Brain microvascular endothelial cell (primary cell): ENCODE data around the gene OIP5.
"Not testable (repeated sequence)": the region's sequence is repeated elsewhere in the genome, so short reads cannot be mapped to it uniquely, and the experiment has no call there.

Experiments
- DNase-seq: peaks from one replicate; pipeline ENCODE4 v3.0.0-alpha.2; 2020
- H3K27ac ChIP-seq: fragments of 250-450 bp; sonication (Bioruptor Pico); 2 replicates; pipeline ENCODE4 v1.5.1; 2020; ENCODE audit warnings: mild to moderate bottlenecking, moderate library complexity
- H3K27me3 ChIP-seq: fragments of 250-450 bp; sonication (Bioruptor Pico); replicated peaks from 2 replicates; pipeline ENCODE4 v1.5.1; 2020; ENCODE audit warnings: mild to moderate bottlenecking
- H3K36me3 ChIP-seq: fragments of 250-450 bp; sonication (Bioruptor Pico); replicated peaks from 2 replicates; pipeline ENCODE4 v1.5.1; 2020; ENCODE audit warnings: mild to moderate bottlenecking
- H3K4me3 ChIP-seq: 2 replicates; pipeline ENCODE4 v1.5.1; 2011; ENCODE audit warnings: low read depth, mild to moderate bottlenecking, control low read depth, low read length, moderate library complexity
- CTCF ChIP-seq: IDR thresholded peaks from 2 replicates; pipeline ENCODE4 v1.5.1; 2011; ENCODE audit warnings: low read depth, mild to moderate bottlenecking, moderate library complexity, low read length, control low read depth, inconsistent platforms; ENCODE audit errors: missing control alignments
- in situ Hi-C: cut with HindIII; loops from 2 replicates; pipeline ENCODE4 v1.10.0; 2017; ENCODE audit warnings: low sequenced_read_pairs, low pct_ligation_motif_present

OIP5 gene

GRCh38 chr15:41278319-41278718 lies 54.1 kb downstream of the OIP5 start:
- Histone ChIP-seq H3K36me3 (peaks cover 32% of the 10 kb centered on the region), H3K27ac (no peak overlapping the region), H3K27me3 (no peaks in the 10 kb centered on the region), H3K4me3 (no peak overlapping the region)
- in situ Hi-C loops: no loop called here
- no peak for TF ChIP-seq CTCF
- DNase-seq: no peak

DNA sequence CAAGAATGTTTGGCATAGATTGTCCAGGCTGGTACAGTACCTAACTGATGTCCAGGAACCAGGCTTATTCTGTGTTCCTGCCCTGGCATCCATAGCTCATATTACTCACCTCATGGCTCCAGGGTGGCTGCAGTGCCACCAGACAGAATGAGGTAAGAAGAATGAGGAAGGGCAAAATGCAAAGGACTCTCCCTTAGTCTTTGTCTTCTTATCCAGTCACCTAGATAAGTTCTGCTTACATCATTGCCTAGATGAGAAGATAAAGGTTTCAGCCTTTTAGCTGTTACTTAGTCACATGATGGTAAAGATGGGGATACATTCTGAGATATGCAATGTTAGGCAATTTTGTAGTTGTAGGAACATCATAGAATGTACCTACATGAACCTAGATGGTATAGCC lies 55.6 kb downstream of the OIP5 start:
- no peak overlapping the region for H3K4me3 ChIP-seq
- in situ Hi-C loops: no loop called here
- TF ChIP-seq CTCF: no peak

GRCh38 chr15:41269887-41270286 lies 62.5 kb downstream of the OIP5 start:
- Histone ChIP-seq H3K36me3 (peaks cover 11% of the 10 kb centered on the region), H3K27me3 (no peaks in the 10 kb centered on the region), H3K4me3 (no peak overlapping the region), H3K27ac (no peak overlapping the region)
- no peak for TF ChIP-seq CTCF
- in situ Hi-C loops: no loop called here
- DNase-seq: no peak

More for the DNA sequence above, 55.6 kb downstream of the OIP5 start:
- Histone ChIP-seq H3K27ac (no peak overlapping the region), H3K27me3 (no peaks in the 10 kb centered on the region), H3K36me3 (peaks cover 32% of the 10 kb centered on the region)
- DNase-seq: no peak

- H3K36me3 ChIP-seq: peaks cover 20% of the 10 kb centered on the region
- no peak overlapping the region for H3K4me3 ChIP-seq
- in situ Hi-C loops: no loop called here
- no peaks in the 10 kb centered on the region for H3K27me3 ChIP-seq
- DNase-seq: no peak
- H3K27ac ChIP-seq: no peak overlapping the region
- no peak for TF ChIP-seq CTCF
Observed at GRCh38 chr15:41263891-41264351, 68.5 kb downstream of the OIP5 start.

DNA sequence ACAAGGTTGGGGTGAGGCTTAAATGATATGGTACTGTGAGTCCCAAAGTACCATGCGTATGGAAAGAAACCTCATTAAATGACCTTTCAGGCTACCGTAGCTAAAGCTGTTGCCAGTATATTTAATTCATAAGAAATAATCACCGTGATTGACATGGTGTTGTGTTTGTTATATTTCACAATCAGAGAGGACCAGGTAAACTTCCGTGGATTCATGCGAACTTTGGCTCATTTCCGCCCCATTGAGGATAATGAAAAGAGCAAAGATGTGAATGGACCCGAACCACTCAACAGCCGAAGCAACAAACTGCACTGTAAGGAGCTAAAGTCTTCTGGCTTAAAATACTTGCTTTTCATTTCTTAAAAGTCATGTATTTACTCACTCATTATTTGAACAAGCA lies 69.8 kb downstream of the OIP5 start:
- no peak for DNase-seq
- H3K27ac ChIP-seq: no peak overlapping the region
- H3K4me3 ChIP-seq: no peak overlapping the region
- H3K27me3 ChIP-seq: no peaks in the 10 kb centered on the region
- in situ Hi-C loops: no loop called here
- TF ChIP-seq CTCF: no peak
- H3K36me3 ChIP-seq: peaks cover 24% of the 10 kb centered on the region

DNA sequence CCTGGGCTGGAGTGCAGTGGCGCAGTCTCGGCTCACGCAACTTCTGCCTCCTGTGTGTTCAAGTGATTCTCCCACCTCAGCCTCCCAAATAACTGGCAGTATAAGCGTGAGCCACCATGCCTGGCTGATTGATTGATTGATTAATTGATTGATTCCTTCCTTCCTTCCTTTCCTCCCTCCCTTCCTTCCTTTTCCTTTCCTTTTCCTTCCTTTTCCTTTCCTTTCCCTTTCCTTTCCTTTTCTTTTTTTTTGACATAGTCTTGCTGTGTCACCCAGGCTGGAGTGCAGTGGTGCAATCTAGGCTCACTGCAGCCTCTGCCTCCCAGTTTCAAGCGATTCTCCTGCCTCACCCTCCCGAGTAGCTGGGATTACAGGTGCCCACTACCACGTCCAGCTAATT lies 71.5 kb downstream of the OIP5 start:
- H3K27ac ChIP-seq, H3K27me3 ChIP-seq, DNase-seq, in situ Hi-C loops, H3K4me3 ChIP-seq: not testable (repeated sequence)
- peaks cover 27% of the 10 kb centered on the region for H3K36me3 ChIP-seq
